Psoas muscle (tissue), 8 donors: ENCODE data around the gene BANF2. TPM values are rescaled to one million over a fixed set of nuclear protein-coding genes. Genes with fewer than 3 reads are reported as not detected.

Experiments used
- ATAC-seq, 4 donors: fragments of 200-7000 bp; cut with Tn5 transposase; one replicate each; pipeline ENCODE4 v1.9.1; 2020; ENCODE audit warnings: moderate library complexity in 3 of 4, mild to moderate bottlenecking in 2 of 4
- DNase-seq, 2 donors: peaks; one replicate each; pipeline ENCODE4 v3.0.0-alpha.2; 2020
- H3K27ac ChIP-seq: fragments of 200-600 bp; one replicate; pipeline ENCODE4 v1.8.0; 2022
- H3K27me3 ChIP-seq, 3 donors: fragments of 200-600 bp in 1 of 3; one replicate each; pipeline versions ENCODE4 v1.6.1 to v1.8.0; 2013 to 2022; ENCODE audit warnings: low read length in 2 of 3, mild to moderate bottlenecking in 2 of 3, moderate library complexity in 1 of 3; ENCODE audit not compliant: insufficient read depth in 3 of 3
- H3K36me3 ChIP-seq, 2 donors: fragments of 200-600 bp in 1 of 2; one replicate each; pipeline versions ENCODE4 v1.6.1 to v1.8.0; 2013 to 2022; ENCODE audit warnings: low read depth in 1 of 2, mild to moderate bottlenecking in 1 of 2, moderate library complexity in 1 of 2; ENCODE audit not compliant: insufficient read depth in 1 of 2
- H3K4me1 ChIP-seq: fragments of 200-600 bp; one replicate; pipeline ENCODE4 v1.8.0; 2022
- H3K4me3 ChIP-seq: fragments of 200-600 bp; one replicate; pipeline ENCODE4 v1.8.0; 2022; ENCODE audit warnings: mild to moderate bottlenecking
- H3K9me3 ChIP-seq: fragments of 200-600 bp; one replicate; pipeline ENCODE4 v1.8.0; 2022
- WGBS, 3 donors: extraction: QIAGEN DNeasy Blood & Tissue Kit; methylation state at CpG; one replicate each; pipeline versions ENCODE4 v1.1.6 to v1.1.7; 2013; 5-methylcytosine and 5-hydroxymethylcytosine counted together
- intact Hi-C, 2 donors: fragments of 100-400 bp; cut with DNase I; formaldehyde crosslinking; loops; one replicate each; pipeline versions ENCODE4 v1.11.0 to v1.14.2; 2022
- polyA plus RNA-seq, 3 donors: library from polyadenylated mRNA; stranded (reverse); fragments of 200-250 nt; gene quantifications; one replicate each; pipeline ENCODE4 v1.2.3, GENCODE V29; 2013
- total RNA-seq, 4 donors: library from RNA; stranded (reverse); fragmentation: NEBNext Ultra II Directional in 2 of 4; extraction: Animal tissue kit (Norgen Biotek cat#: 25700) in 2 of 4; gene quantifications; one replicate each; pipeline versions ENCODE4 v1.2.1 to v1.2.4, GENCODE V29; 2021 to 2023
- TF ChIP-seq, protein P1 (sequence below): fragments of 200-600 bp; IDR thresholded peaks from one replicate; pipeline ENCODE4 v1.8.0; 2022; ENCODE audit warnings: antibody characterized with exemption
- donor health status: healthy with polysubstance abuse.
- donor health status: DM: no; HTN: no; CAD: no; lungs with moderate emphysema.
- donor health status: Bipolar disorder and iron deficiency.
- donor health status: healthy.
- donor health status: DM: yes; HTN: yes; CAD: no.
- donor health status: DM: no; HTN: no; CAD: no.
- donor health status: DM: no; HTN: no; CAD: no.
- donor health status: DM: yes; HTN: yes; CAD: no.

The BANF2 gene
- total and polyA plus RNA-seq, 7 donors: not detected

DNA sequence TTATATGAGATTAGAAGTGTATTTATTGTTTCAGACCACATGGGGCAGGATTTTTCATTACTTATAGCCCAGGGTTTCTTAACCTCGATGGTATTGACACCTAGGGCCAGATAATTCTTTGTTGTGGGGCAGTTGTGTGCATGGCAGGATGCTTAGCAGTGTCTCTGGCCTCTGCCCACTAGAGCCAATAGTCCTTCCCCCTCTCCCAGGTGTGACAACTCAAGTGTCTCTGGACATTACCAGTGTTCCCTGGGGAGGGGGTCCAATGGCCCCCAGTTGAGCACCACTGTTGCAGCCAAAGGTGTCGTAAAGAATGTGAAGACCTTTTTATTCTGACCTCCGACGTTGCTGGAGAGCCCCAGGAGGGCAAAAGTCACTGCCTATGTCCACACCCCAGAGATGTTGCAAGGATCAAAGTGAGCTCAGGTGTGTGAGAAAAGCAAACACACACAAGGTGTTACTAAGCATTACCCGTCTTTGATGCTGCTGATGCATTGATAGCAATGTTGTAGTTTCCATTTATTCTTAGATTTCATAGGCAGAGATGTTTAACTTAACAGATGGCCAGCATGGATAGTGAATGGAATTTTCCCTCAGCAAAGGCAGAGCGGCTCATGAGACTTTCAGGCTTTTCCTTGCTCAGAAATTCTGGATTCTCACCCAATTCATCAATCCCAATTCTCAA, 22.2 kb downstream of the BANF2 start:
- no peak overlapping the region for H3K27ac ChIP-seq
- no peaks in the 10 kb centered on the region for H3K9me3 ChIP-seq
- intact Hi-C loops: no loop called here
- ATAC-seq (no peak), DNase-seq (no peak)
- TF ChIP-seq, protein P1, sequence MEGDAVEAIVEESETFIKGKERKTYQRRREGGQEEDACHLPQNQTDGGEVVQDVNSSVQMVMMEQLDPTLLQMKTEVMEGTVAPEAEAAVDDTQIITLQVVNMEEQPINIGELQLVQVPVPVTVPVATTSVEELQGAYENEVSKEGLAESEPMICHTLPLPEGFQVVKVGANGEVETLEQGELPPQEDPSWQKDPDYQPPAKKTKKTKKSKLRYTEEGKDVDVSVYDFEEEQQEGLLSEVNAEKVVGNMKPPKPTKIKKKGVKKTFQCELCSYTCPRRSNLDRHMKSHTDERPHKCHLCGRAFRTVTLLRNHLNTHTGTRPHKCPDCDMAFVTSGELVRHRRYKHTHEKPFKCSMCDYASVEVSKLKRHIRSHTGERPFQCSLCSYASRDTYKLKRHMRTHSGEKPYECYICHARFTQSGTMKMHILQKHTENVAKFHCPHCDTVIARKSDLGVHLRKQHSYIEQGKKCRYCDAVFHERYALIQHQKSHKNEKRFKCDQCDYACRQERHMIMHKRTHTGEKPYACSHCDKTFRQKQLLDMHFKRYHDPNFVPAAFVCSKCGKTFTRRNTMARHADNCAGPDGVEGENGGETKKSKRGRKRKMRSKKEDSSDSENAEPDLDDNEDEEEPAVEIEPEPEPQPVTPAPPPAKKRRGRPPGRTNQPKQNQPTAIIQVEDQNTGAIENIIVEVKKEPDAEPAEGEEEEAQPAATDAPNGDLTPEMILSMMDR: no peak
- no peak overlapping the region for H3K4me3 ChIP-seq
- no peaks in the 10 kb centered on the region for H3K27me3 ChIP-seq
- WGBS, 3 donors: 54 to 68% (median 61%) methylated on average over 6 of the region's 6 CpGs
- H3K36me3 ChIP-seq: no peaks in the 10 kb centered on the region
- H3K4me1 ChIP-seq: no peaks in the 10 kb centered on the region

DNA sequence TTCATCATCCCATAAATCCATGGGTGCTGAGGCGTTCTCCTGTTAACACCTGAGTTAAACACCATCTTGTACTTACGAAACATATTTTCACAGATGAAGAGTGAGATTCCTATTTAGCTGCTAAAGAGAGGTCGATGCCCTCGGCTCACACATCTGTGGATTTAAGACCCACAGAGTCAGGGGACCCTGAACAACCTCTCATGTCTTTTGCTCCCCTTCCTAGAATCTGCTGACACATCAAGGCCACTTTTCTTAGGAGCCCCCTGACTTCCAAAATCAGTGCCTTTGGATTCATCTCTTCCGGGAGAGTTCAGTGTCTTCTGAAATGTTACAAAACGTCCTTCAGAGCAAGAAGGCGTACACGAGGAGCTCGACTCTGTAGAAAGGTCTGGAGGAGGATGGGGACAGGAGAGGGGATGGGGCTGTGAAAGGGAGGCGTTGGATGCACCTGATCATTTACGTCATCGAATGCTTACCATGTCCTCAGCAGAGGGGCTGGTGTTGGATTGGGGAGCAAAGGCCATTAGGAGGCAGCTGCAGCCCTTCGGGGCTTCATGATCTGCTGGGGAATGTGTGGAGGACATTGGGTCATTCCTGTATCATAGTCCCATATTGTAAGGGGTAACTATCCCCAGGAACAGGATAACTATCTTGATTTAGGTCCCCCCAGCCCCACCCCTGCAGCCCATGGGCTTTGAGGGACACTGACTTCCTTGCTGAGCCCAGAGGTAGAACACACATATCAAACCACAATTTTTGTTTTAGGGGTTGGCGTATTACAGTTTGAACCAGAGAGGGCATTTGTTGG, 22.9 kb downstream of the BANF2 start:
- no peak for ATAC-seq
- Histone ChIP-seq H3K9me3 (no peaks in the 10 kb centered on the region), H3K36me3 (no peaks in the 10 kb centered on the region), H3K4me1 (no peaks in the 10 kb centered on the region), H3K4me3 (no peak overlapping the region), H3K27ac (no peak overlapping the region), H3K27me3 (no peaks in the 10 kb centered on the region)
- no peak for DNase-seq
- intact Hi-C loops: no loop called here
- TF ChIP-seq, protein P1: no peak
- WGBS, 3 donors: 81 to 83% (median 82%) methylated on average over 14 of the region's 14 CpGs

DNA sequence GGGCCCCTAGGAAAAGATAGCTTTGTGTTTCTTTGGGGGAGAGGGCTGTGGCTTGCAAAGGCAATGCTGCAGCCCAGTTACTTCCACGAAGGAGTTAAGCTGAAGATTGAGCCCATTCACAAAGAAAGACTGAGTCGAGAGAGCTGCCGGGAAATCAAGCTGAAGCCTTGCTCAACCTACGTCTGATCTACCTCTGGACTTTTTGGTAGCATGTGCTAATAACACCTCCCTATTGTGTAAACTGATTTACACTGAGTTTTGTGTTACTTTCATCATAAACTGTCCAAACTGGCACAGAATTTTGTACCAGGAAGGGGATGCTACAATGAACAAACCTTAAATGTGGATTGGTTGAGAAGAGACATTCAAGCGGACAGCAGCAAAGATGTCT, 23.5 kb downstream of the BANF2 start:
- H3K27ac ChIP-seq: no peak overlapping the region
- H3K4me3 ChIP-seq: no peak overlapping the region
- TF ChIP-seq, protein P1: no peak
- H3K27me3 ChIP-seq: no peaks in the 10 kb centered on the region
- intact Hi-C loops: no loop called here
- DNase-seq (no peak), ATAC-seq (no peak)
- no peaks in the 10 kb centered on the region for H3K4me1 ChIP-seq
- no peaks in the 10 kb centered on the region for H3K9me3 ChIP-seq
- no peaks in the 10 kb centered on the region for H3K36me3 ChIP-seq
- 88 to 94% (median 89%) methylated on average over 5 of the region's 5 CpGs for WGBS, 3 donors

DNA sequence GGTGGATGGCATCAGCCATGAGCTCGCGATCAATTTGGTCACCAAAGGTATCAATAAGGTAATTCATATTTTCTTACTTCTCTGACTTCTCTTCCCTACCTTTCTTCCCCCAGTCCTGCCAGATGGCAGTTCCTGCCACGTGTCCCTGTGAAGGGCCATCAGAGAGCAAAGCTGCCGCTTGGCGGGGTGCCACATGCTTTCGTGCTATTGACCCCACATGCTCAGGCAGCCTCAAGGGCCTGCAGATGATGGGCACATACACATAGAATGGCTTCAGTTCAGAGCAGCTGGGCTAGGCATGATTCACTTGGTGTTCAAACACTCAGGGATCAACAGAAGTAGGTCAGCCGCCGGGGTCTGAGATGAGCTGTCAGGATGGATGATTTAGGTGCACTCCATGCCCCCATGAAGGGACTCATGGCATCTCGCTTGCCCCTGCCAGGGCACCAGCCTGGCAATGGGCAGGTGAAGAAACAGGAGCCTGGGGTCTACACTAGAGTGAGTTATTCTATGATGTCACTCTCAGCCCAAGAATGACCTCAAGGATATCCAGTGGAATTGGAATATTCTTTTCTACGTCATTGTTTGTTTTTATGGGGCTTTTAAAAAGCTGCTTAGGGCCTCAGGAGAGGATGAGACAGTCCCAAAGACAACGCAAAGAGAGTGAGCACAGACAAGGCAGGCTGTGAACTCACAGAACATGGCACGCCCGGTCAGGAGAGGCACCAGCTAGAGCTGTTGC, 25.5 kb downstream of the BANF2 start:
- WGBS, 3 donors: 72 to 74% (median 74%) methylated on average over 13 of the region's 13 CpGs

More for the DNA sequence above, 25.5 kb downstream of the BANF2 start:
- no peaks in the 10 kb centered on the region for H3K27me3 ChIP-seq
- TF ChIP-seq, protein P1: no peak
- ATAC-seq: no peak
- no peaks in the 10 kb centered on the region for H3K9me3 ChIP-seq
- H3K36me3 ChIP-seq: no peaks in the 10 kb centered on the region
- no peak overlapping the region for H3K4me3 ChIP-seq
- no peak overlapping the region for H3K27ac ChIP-seq
- no peak for DNase-seq
- no peaks in the 10 kb centered on the region for H3K4me1 ChIP-seq
- intact Hi-C loops: no loop called here
